K562 (cell line): ENCODE measurements around the gene CD68.

ENCODE experiments used
- FOXM1 ChIP-seq, 2 experiments: fragments of 450-650 bp in 1 of 2; sonication (generic) in 1 of 2; formaldehyde crosslinking in 1 of 2; IDR thresholded peaks; 2 replicates each; pipeline versions ENCODE4 v1.6.1 to v1.9.0; 2017 to 2022; ENCODE audit warnings: low read depth in 2 of 2, mild to moderate bottlenecking in 2 of 2, missing genetic modification reagents in 1 of 2, moderate library complexity in 1 of 2
- HDAC2 ChIP-seq: fragments of 450-650 bp; IDR thresholded peaks from 2 replicates; pipeline ENCODE4 v1.6.1; 2016; ENCODE audit warnings: mild to moderate bottlenecking
- MTA3 ChIP-seq: fragments of 450-650 bp; formaldehyde crosslinking; IDR thresholded peaks from 2 replicates; pipeline ENCODE4 v1.6.1; 2017; ENCODE audit warnings: mild to moderate bottlenecking, borderline replicate concordance
- RAD21 ChIP-seq, 2 experiments: fragments of 250-450 bp in 1 of 2; fragments of 450-650 bp in 1 of 2; sonication (Bioruptor Pico) in 1 of 2; formaldehyde crosslinking in 1 of 2; IDR thresholded peaks in 1 of 2; conservative IDR thresholded peaks in 1 of 2; 2 replicates each; pipeline versions ENCODE4 v1.4.0 to v1.8.0; 2020 to 2022; ENCODE audit warnings: mild to moderate bottlenecking in 2 of 2, moderate library complexity in 1 of 2
- RBM14 ChIP-seq: fragments of 200-400 bp; formaldehyde crosslinking; IDR thresholded peaks from 2 replicates; pipeline ENCODE4 v1.6.1; 2018; ENCODE audit warnings: low read depth, mild to moderate bottlenecking, low read length, moderate library complexity, borderline replicate concordance; ENCODE audit not compliant: insufficient read depth
- TAF1 ChIP-seq: IDR thresholded peaks from 2 replicates; pipeline ENCODE4 v1.6.1; 2011; ENCODE audit warnings: mild to moderate bottlenecking, low read length, moderate library complexity; ENCODE audit not compliant: insufficient read depth, control insufficient read depth, severe bottlenecking; ENCODE audit errors: extremely low read depth
- ZNF224 ChIP-seq: sonication (generic); formaldehyde crosslinking; IDR thresholded peaks from 2 replicates; pipeline ENCODE4 v1.8.0; 2022; ENCODE audit warnings: mild to moderate bottlenecking, missing genetic modification reagents
- TF ChIP-seq, protein P1 (sequence below), 3 experiments: IDR thresholded peaks in 2 of 3; conservative IDR thresholded peaks in 1 of 3; 2 replicates each; pipeline ENCODE4 v1.5.1; 2011 to 2012; ENCODE audit warnings: low read length in 3 of 3, mild to moderate bottlenecking in 3 of 3, control low read depth in 2 of 3, improper control_type of control experiment in 1 of 3, inconsistent platforms in 1 of 3, low read depth in 1 of 3, mixed read lengths in 1 of 3, moderate library complexity in 1 of 3; ENCODE audit not compliant: insufficient read depth in 2 of 3
- TF ChIP-seq, protein P2 (sequence below): sonication (generic); formaldehyde crosslinking; IDR thresholded peaks from 2 replicates; pipeline ENCODE4 v1.8.1; 2023; ENCODE audit warnings: mild to moderate bottlenecking, missing genetic modification reagents

DNA sequence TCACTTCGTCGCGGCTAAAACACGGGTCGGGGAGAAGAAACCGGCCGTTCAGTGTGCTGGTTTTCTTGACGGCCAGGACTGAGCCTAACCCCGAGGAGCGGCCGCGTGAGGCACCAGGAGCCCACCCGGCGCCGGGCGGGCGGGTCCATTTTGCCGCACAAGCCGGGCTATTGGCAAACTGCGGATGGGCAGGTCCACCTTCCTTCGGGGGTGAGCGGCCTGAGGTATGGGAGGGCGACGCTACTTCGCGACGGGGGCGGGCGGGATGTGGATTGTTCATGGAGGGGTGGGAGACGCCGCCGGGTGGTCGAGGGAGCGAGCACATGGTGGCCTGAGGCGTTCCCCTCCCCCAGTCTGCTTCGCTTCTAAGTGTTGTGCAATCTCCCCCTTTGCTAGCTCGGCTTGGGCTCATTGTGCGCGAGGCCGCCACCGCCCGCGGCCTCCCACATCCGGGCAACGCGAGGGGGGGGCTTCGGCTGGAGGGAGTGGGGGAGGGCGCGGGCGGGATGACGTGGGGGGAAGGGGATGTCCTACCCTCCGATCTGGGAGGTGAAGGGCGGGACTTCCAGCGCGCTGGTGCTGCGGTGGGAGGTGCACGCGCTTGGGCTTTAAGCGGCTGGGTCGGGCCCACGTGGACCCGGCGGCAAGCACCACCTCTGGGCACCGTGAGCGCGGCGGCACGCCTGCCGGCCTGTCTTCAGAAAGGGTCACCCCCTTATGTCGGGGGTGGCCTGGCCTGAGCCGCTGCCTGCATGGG, 5.9 kb upstream of the CD68 start:
- TF ChIP-seq, protein P1, sequence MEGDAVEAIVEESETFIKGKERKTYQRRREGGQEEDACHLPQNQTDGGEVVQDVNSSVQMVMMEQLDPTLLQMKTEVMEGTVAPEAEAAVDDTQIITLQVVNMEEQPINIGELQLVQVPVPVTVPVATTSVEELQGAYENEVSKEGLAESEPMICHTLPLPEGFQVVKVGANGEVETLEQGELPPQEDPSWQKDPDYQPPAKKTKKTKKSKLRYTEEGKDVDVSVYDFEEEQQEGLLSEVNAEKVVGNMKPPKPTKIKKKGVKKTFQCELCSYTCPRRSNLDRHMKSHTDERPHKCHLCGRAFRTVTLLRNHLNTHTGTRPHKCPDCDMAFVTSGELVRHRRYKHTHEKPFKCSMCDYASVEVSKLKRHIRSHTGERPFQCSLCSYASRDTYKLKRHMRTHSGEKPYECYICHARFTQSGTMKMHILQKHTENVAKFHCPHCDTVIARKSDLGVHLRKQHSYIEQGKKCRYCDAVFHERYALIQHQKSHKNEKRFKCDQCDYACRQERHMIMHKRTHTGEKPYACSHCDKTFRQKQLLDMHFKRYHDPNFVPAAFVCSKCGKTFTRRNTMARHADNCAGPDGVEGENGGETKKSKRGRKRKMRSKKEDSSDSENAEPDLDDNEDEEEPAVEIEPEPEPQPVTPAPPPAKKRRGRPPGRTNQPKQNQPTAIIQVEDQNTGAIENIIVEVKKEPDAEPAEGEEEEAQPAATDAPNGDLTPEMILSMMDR (IDR thresholded peaks at IDR 0.05 in 2 of 3, conservative IDR thresholded peaks at IDR 0.05 in 1 of 3; ENCODE audit: insufficient read depth in 2 of 3, low read depth in 1 of 3, low read length in 3 of 3): no peak
- TF ChIP-seq RAD21 (CRISPR knock-in tag; conservative IDR thresholded peaks at IDR 0.05 in 1 of 2, IDR thresholded peaks at IDR 0.05 in 1 of 2): no peak
- TF ChIP-seq FOXM1 (IDR thresholded peaks at IDR 0.05; ENCODE audit: low read depth): no peak
- TF ChIP-seq FOXM1 (CRISPR knock-in tag; IDR thresholded peaks at IDR 0.05; ENCODE audit: low read depth): no peak
- TF ChIP-seq, protein P2, sequence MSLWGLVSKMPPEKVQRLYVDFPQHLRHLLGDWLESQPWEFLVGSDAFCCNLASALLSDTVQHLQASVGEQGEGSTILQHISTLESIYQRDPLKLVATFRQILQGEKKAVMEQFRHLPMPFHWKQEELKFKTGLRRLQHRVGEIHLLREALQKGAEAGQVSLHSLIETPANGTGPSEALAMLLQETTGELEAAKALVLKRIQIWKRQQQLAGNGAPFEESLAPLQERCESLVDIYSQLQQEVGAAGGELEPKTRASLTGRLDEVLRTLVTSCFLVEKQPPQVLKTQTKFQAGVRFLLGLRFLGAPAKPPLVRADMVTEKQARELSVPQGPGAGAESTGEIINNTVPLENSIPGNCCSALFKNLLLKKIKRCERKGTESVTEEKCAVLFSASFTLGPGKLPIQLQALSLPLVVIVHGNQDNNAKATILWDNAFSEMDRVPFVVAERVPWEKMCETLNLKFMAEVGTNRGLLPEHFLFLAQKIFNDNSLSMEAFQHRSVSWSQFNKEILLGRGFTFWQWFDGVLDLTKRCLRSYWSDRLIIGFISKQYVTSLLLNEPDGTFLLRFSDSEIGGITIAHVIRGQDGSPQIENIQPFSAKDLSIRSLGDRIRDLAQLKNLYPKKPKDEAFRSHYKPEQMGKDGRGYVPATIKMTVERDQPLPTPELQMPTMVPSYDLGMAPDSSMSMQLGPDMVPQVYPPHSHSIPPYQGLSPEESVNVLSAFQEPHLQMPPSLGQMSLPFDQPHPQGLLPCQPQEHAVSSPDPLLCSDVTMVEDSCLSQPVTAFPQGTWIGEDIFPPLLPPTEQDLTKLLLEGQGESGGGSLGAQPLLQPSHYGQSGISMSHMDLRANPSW (CRISPR knock-in tag): no peak
- TF ChIP-seq TAF1: peak; percentile 57
- no peak for TF ChIP-seq ZNF224 (CRISPR knock-in tag)
- 0 out of 2 replicates have a peak, but pooled peaks have one; percentile 10 for TF ChIP-seq RBM14
- no peak for TF ChIP-seq MTA3
- no peak for TF ChIP-seq HDAC2
